HG03575 (cell line): ENCODE measurements around the gene BAZ2B.
"Not testable (repeated sequence)": the region's sequence is repeated elsewhere in the genome, so short reads cannot be mapped to it uniquely, and the experiment has no call there.

Experiments
- ATAC-seq: cut with Tn5 transposase; IDR thresholded peaks from one replicate; pipeline ENCODE4 v1.9.1; 2021; ENCODE audit not compliant: unreplicated experiment, insufficient number of reproducible peaks, low FRiP score; ENCODE audit errors: extremely low read depth

Gene BAZ2B

DNA sequence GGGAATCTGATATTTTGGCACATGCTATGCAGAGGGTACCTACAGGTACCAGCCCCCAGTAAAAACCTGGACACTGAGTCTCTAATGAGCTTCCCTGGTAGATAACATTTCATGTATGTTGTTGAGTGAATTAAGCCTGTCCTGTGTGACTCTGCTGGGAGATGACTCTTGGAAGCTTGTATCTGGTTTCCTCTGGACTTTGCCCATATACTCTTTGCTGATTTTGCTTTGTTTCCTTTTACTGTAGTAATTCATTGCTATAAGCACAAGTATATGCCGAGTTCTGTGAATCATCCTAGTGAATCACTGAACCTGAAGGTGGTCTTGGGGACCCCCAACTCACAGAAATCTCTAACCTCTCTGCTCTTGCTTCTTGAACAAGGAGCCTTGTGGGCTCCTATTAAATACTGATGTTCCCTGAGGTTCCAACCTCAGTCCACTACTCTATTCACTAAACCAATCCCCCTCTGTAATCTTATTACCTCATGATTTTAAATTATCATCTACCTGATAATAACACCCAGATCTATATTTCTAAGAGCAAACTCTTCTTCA lies 235.6 kb downstream of the BAZ2B start:
- ATAC-seq: no peak

- ATAC-seq: no peak
Measured at GRCh38 chr2:159379181-159379580, 237.2 kb downstream of the BAZ2B start.

DNA sequence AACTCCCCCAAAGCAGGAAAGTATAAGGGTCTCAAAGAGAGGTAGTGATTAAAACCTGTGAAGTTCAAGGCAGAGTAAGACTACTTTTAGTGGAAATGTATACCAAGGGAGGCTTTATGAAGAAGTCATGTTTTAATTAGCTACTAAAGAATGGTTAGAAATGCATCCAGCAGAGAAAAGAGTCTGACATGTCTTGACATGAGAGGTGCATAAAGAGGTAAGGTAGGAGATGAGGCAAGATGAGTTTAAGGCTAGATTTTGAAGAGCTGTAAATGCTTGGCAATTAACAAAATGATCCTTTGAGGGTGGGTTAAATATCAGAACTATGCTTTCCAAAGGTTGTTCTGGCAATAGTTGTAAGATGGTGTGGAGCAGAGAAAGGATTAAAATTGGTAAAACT lies 241.1 kb downstream of the BAZ2B start:
- no peak for ATAC-seq

GRCh38 chr2:159371506-159371905 lies 244.8 kb downstream of the BAZ2B start:
- no peak for ATAC-seq

DNA sequence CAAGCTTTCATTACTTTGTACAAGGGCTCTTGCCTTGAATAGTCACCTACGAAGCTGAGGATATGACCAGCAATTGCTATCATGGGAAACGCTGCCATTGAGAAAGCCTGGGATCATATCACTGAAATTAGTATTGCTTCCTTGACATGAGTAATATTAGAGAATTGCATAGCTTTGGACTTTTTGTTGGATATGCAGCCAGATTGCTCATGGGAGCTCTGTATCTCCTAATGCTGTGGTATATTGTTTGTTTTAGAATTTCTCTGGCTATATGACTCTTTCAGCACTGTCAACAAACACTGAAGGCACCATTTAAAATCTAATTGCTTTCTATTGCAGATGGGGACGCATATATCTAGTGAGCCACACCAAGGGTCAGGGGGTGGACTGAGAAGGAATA lies 249.8 kb downstream of the BAZ2B start:
- no peak for ATAC-seq

DNA sequence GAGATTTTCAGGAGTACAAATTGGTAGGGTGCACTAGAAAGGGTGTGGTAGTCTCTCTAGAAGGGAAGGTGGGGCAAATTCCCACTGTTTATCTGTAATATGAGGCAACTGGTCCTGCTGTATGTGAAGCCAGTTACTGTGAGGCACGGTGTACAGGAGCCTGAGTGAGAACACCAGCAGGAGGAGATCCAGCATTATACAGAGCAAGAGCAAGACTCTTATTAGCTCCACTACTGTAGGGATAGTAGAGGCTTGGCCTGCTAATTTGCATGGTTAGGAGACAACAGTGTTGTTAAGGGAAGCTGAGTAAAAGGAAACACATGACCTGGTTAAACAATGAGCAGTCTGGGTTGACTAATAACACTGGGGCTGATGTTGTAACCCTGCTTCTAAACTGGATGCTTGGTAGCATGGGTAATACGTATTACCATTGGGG lies 253.5 kb downstream of the BAZ2B start:
- no peak for ATAC-seq

DNA sequence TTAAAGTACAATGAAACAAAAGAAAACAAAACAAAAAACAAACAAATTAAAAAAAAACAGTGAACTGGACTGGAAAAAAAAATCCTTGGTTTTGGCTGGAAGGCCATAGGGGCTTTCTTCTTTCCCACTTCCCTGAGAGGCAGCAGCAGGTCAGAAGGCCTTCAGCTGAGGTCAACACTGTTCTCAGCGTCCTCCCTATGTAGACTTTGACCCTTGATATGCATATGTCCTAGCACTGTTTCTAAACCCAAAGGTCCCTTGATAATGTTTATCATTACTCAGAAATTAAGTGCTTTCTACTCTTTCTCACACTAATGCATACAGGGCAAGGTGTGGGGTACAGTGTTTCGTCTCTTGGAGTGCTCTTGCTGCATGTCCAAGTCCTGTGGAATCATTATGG lies 254.3 kb downstream of the BAZ2B start:
- ATAC-seq: no peak

GRCh38 chr2:159361603-159362002 lies 254.7 kb downstream of the BAZ2B start:
- ATAC-seq: not testable (repeated sequence)

GRCh38 chr2:159356053-159356554 lies 260.2 kb downstream of the BAZ2B start:
- no peak for ATAC-seq

- no peak for ATAC-seq
Measured at GRCh38 chr2:159351977-159352376, 264.4 kb downstream of the BAZ2B start.

- no peak for ATAC-seq
Measured at GRCh38 chr2:159349674-159350299, 266.6 kb downstream of the BAZ2B start.

DNA sequence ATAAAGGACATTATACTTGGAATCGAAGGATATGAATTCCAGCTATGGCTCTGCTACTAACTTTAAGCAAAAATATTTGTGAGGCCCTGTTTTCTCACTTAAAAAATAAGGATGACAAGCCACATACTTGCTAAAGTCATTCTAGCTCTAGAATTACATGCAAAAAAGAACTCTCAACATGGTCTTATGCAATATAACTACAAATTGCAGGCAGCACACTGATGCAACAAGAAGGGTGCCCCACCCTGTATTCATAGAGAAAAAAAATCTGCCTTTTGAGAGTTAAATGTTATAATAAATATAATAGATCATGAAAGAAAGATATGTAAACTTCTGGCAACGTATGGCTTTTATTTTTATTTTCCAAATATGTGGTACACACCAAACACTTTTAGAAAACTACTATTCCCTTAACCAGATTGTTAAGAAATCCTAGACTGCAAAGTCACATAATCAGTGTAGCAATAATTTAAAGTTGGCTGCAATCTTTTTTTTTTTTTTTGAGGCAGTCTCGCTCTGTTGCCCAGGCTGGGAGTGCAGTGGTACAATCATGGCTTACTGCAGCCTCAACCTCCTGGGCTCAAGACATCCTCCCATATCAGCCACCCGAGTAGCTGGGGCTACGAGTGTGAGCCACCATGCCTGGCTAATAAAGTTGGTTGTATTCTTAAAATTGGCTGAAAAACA lies 289.6 kb downstream of the BAZ2B start:
- ATAC-seq: no peak

- no peak for ATAC-seq
Measured at GRCh38 chr2:159322419-159322818, 293.9 kb downstream of the BAZ2B start.

DNA sequence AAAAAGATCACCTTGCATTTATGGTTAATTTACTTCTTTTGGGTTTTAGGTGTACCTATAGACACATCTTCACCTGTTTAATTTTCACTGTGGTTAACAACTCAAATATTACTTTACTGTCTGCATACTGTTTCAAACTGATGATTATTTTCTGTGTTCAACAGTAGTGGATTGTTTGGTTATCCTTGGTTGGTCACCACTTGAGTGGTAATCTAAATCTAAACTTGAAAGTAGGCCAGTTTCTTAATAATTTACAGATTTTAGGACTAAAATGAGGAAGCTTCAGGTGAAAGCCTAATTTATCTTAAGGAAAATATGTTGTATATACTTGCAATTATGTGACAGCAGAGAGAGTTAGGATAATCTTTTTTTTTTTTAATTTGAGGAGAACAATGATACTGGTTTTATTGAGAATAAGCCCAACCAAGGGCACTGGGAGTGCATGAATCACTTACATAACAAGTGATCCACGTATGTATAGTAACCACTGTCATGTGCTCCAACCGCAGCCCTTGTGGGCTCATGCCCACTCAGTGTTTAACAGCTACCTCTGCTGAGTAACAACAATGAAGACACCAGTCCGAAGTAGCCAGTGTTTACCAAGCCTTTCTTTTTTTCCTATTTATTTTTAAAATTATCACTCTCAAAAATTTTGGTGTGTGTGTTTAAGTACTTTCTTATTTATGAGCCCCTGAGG lies 298.8 kb downstream of the BAZ2B start:
- no peak for ATAC-seq

DNA sequence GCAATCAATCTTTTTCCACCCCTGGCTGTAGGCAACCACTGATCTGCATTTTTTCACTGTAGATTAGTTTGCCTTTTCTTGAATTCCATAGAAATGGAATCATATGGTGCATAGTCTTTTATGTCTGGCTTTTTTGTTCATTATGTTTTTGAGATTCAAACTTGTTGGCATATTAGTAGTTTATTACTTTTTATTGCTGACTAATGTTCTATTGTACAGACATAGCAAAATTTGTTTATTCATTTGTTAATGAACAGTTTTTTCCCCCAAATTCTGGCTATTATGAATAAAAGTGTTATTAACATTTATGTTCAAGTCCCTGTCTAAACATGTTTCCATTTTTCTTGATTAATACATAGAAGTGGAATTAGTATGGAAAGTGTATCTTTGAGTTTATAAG lies 308.4 kb downstream of the BAZ2B start:
- no peak for ATAC-seq

GRCh38 chr2:159300586-159300985 lies 315.8 kb downstream of the BAZ2B start:
- ATAC-seq: no peak

- no peak for ATAC-seq
Measured at GRCh38 chr2:159298967-159299366, 317.4 kb downstream of the BAZ2B start.

DNA sequence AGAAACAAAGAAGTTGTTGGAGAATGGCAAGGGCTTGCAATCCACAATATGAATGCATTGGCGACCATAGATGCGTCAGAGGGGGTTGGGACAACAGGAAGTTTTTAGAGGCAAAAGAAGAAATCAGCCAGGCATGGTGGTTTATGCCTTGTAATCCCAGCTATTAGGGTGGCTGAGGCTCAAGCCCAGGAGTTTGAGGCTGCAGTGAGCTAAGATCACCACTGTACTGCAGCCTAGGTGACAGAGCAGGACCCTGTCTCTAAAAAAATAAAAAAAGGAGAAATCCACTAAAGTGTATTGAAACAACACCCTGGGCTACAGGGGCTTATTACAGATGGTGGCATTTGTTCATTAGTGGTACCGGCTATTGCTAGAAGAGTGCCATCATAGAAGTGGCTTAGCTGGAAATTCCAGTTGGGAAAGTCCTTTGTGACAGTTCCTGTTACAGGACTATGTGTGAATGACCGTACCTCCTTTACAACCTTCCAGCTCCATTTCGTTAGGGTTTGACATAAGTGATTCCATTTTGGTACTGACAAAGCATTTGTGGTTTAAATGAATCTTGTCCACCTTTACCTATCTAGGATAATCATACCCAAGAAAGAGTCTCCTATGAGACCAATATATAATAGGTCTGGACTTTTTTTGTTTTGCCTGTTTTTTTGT lies 319.2 kb downstream of the BAZ2B start:
- no peak for ATAC-seq

GRCh38 chr2:159292157-159292556 lies 324.2 kb downstream of the BAZ2B start:
- ATAC-seq: no peak
